Limb (tissue), 2 donors: ENCODE measurements around the gene CNTLN.
"Not testable (repeated sequence)": the region's sequence is repeated elsewhere in the genome, so short reads cannot be mapped to it uniquely, and the experiment has no call there.

Source experiments
- DNase-seq, 2 donors: peaks; one replicate each; pipeline ENCODE4 v3.0.0-alpha.2; 2016; ENCODE audit errors: extremely low spot score in 2 of 2

CNTLN gene

GRCh38 chr9:17315341-17315740, 180.5 kb downstream of the CNTLN start:
- no peak for DNase-seq

DNA sequence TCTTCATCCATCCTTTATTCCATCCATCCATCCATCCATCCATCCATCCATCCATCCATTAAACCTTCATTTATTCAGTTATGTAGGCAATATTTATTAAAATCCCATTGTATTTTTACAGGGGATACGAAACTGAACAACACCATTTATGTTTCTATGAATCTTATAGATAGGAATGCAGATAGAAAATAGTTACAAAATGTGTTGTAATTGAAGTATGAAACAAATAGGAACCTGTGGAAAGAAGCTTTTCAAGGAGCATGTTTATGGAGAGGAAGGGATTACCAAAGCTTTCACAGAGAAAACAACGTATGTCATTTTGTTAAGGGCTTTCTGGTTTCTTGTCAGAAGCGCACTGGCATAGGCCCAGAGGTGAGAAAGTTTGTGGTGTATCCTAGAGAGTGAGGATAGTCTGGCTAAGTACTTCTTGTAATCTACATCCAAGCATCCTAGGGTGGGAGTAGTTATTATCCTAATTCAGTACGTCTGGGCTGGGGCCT, 184.0 kb downstream of the CNTLN start:
- no peak for DNase-seq

DNA sequence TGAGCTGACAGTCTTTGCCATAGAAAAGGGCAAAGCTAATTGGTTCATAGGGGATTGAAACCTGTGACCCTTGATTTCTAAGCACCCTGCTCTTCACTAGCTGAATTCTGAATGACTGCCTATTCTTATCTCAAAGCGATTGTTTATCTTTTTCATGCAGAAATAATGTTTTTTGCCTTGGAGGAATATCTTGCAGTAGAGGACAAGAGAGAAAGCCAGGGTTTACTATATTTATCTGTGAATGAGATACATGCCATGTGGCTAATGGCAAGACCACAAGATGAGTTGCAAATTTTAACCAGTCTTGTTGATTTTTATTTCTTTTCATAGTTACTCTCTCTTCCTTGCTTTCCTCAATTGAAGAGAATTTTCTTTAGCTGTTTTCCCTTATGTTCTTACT, 185.0 kb downstream of the CNTLN start:
- DNase-seq, result no peak

- DNase-seq, result peak in 1 of 2 donors; percentile 29
Measured at GRCh38 chr9:17322882-17323864, 188.3 kb downstream of the CNTLN start.

DNA sequence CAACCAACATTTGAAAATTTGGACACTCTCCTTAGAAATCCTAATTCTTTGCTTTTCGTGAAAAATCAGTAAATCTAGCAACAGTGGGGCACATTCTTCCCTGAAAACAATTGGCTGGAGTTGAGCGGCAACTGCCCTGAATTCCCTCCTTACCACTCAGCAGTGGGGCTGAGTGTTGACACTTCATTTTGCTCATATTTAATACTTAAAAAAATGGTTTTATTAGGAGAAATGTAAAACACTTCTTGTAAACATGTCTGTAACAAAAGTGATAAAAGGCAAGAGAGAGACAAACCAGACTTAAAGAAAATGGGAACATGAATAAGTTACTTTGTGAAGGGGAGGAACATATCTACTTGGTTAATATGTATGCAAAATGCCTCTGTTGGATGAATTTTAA, 193.5 kb downstream of the CNTLN start:
- DNase-seq, result no peak

- no peak for DNase-seq
Measured at GRCh38 chr9:17330097-17330496, 195.3 kb downstream of the CNTLN start.

DNA sequence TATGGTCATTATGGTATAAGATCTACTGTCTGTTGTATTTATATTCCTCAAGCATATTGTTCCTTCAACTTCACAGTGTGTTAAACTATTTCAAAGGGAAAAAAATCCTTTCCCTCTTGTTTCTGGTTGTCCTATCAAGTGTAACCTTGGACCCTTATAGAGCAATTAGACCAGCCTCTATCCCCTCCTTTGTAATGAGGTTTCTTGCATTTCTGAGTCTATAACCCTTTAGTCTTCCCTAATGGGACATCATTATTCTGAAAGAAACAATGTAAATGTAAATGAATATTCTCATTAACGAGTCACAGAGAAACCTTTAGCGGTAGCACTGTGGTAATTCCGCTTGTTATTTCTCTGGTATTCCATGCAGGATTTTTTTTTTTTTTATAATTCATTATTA, 197.3 kb downstream of the CNTLN start:
- DNase-seq, result no peak

- no peak for DNase-seq
Measured at GRCh38 chr9:17339156-17339555, 204.3 kb downstream of the CNTLN start.

DNA sequence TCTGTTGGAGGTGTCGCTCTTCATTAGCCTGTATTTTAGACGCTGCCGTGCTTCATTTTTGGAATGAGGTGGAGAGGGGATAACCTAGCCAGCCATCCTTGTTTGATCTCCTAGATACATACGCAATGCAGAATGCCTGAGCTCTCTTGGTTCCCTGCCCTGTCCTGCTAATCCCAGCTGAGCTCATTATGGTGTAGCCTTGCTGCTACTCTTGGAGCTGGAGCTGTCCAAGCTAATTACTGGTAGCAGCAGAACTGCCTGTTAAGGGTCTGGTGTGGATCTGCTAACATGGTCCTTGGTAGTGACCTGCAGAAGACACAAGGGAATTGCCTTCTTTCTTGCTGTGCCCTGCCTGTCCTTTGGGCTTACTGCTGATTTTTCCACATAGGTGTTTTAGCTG, 207.9 kb downstream of the CNTLN start:
- DNase-seq, result no peak

GRCh38 chr9:17349831-17350230, 215.0 kb downstream of the CNTLN start:
- no peak for DNase-seq

GRCh38 chr9:17354006-17354405, 219.2 kb downstream of the CNTLN start:
- DNase-seq, result not testable (repeated sequence)

DNA sequence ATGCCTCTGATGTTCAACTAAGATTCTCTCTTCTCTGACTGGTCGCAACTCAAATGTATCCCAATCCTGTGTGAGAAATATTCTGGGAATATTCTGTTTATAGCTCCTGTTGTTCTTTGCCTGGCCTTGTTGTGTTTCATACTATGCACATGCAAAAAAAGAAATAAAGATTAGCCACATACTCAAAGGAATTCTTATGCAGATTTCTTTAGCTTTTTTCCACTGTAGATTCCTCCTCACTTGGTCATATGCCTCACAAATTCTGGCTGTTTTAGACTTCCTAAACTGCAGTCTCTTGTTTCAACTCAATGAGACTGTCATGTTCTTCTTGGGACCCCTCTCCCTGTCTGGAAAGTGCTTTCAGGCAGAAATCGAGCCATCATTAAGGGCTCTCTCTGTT, 226.5 kb downstream of the CNTLN start:
- no peak for DNase-seq

DNA sequence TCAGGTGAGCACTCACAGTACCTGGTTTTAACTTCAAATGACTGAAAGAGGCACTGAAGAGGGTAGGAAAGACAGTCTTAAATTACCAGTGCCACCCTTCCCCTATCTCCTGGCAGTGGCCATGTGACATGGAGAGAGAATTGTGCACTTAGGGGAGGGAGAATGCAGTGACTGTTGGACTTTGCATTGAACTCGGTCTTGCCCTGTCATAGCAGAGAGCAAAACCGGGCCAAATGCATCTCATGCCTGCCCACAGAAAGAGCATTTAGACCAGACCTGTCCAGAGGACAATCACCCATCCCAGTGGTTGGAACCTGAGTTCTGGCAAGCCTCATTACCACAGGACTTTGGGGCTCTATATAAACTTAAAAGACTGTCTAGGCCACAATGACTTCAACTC, 232.2 kb downstream of the CNTLN start:
- DNase-seq, result no peak

- no peak for DNase-seq
Measured at GRCh38 chr9:17380126-17380861, 245.5 kb downstream of the CNTLN start.

DNA sequence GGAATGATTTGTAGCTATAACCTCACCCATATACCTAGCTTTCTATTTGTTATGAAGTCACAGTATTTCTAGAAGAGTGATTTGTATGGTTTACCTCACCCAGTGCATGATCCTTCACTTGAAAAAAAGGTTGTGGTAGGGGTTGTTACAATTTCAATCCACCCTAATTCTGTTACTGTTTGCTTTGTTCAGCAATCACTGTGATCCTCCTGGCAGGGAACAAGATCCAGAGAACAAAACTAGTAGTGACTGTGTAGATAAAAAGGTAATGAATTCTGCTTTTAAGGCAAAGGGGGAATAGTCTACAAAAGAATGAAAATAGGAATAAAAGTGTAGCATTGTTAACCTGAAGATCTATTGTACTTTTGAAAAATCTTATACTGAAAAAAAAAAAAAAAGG, 252.7 kb downstream of the CNTLN start:
- no peak for DNase-seq

DNA sequence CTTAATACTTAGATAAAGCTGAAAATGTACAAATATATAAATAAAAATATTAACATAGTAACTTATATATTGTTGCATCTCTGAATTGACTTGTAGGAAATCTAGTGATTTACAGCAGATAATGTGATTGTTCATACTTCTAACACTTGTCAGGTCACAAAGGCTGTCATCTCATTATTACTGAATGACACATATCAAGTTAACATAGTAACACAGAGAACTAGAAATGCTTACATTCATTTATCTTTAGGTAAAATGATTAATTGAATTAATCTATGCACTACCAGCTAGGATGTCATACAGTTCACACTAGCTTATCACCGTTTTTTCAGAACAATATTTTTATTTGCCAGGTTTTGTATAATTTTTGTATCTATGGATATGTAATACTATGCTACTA, 254.2 kb downstream of the CNTLN start:
- DNase-seq, result no peak

- no peak for DNase-seq
Measured at GRCh38 chr9:17394881-17395510, 260.2 kb downstream of the CNTLN start.

DNA sequence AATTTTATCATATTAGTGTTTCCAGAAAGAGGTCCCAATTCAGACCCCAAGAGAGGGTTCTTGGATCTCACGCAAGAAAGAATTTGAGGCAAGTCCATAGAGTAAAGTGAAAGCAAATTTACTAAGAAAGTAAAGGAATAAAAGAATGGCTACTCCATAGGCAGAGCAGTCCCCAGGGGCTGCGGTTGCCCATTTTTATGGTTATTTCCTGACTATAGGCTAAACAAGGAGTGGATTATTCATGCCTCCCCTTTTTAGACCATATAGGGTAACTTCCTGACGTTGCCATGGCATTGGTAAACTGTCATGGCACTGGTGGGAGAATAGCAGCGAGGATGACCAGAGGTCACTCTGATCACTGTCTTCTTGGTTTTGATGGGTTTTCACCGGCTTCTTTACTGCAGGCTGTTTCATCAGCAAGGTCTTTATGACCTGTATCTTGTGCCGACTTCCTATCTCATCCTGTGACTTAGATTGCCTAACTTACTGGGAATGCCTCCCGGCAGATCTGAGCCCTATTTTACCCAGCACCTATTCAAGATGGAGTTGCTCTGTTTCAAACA, 262.4 kb downstream of the CNTLN start:
- not testable (repeated sequence) for DNase-seq

GRCh38 chr9:17398350-17398749, 263.5 kb downstream of the CNTLN start:
- DNase-seq, result no peak

GRCh38 chr9:17401858-17402257, 267.0 kb downstream of the CNTLN start:
- DNase-seq, result no peak

DNA sequence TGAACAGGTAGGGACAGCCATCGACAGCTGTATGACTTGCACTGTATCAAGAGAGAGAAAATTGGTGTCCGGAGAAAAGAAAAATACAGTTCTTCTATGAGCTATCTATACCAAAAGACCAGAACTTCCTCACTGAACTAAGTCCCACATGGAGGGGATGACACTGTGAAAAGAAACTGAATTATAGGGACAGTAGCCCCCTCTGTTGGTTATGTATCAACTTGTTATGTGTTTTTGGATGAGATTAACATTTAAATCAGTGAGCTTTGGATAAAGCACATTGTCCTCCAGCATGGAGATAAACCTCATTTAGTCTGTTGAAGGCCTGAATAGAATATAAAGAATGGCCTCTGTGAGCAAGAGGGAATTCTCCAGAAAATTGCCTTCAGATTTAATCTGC, 267.5 kb downstream of the CNTLN start:
- DNase-seq, result no peak

GRCh38 chr9:17403539-17403938, 268.7 kb downstream of the CNTLN start:
- no peak for DNase-seq
